Measurements from ENCODE around the gene CYBA.

CYBA gene

GRCh38 chr16:88602091-88602490 is 48.8 kb downstream of the CYBA start:
- DNase-seq (ENCODE audit: extremely low spot score) = no peak
- POLR2A ChIA-PET = no interaction called here
- CTCF ChIA-PET = no interaction called here
- TF ChIP-seq BHLHE40 (IDR thresholded peaks at IDR 0.05; ENCODE audit: borderline replicate concordance) (no peak), L3MBTL2 (conservative IDR thresholded peaks at IDR 0.05) (no peak), CTBP1 (IDR thresholded peaks at IDR 0.05; ENCODE audit: borderline replicate concordance) (no peak), PKNOX1 (IDR thresholded peaks at IDR 0.05) (no peak), SUZ12 (IDR thresholded peaks at IDR 0.05) (no peak)

DNA sequence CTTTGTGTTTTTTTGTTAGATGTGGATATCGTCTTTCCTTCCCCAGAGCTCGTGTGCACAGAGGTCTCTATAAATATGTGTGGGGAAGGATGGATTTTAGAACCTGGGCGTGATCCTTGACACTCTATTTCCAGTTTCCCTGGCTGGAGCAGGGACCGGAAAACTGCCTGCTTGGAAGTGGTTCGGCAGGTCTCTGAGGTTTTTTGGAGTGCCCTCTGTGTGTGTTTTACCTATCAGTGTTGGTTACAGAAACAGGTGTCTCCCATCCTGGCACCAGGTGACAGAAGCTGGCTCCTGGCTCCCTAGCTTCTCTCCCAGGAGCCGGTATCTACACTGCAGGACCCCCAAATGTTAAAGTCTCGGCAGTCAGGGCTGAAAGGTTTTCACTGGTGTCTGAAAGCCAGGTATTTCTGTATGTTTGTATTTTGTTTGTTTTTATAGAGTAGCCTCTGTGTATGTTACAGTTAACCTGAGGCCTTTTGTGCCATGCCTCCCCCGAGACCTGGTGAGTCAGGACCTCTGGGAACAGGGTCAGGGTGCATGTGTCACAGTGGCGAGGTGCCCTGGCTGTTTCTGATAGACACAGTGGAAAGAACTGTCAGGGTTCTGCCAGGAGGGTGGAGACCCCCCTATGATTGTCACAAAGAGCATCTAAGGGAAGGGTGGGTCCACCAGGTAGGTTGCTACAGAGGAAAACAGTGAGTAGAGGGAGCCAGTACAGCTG is 49.4 kb downstream of the CYBA start:
- POLR2A ChIA-PET = no interaction called here
- CTCF ChIA-PET = no interaction called here

DNA sequence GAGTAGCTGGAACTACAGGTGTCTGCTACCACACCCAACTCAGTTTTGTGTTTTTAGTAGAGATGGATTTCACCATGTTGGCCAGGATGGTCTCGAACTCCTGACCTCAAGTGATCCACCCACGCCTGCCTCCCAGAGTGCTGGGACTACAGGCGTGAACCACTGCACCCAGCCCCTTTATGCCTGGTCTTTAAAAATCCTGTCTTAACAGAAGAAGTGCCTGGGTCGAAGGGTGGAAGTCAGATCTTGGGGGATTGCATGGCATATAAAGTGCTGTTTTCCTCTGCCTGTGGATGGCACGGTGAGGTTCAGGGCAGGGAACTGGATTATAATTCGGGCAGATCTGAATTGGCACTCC is 50.3 kb downstream of the CYBA start:
- CTCF ChIA-PET = no interaction called here
- no peak for DNase-seq (ENCODE audit: extremely low spot score)
- TF ChIP-seq LEF1 (IDR thresholded peaks at IDR 0.05; ENCODE audit: borderline replicate concordance) (no peak), SP1 (IDR thresholded peaks at IDR 0.05) (no peak), TARDBP (IDR thresholded peaks at IDR 0.05) (no peak), FOXK2 (IDR thresholded peaks at IDR 0.05) (no peak), BHLHE40 (IDR thresholded peaks at IDR 0.05; ENCODE audit: borderline replicate concordance) (no peak), L3MBTL2 (conservative IDR thresholded peaks at IDR 0.05) (no peak), FOXA1 (IDR thresholded peaks at IDR 0.05) (no peak)
- POLR2A ChIA-PET = no interaction called here

More for the DNA sequence above, 49.4 kb downstream of the CYBA start:
- TF ChIP-seq NFRKB (IDR thresholded peaks at IDR 0.05) (no peak), LEF1 (IDR thresholded peaks at IDR 0.05; ENCODE audit: borderline replicate concordance) (no peak), SUZ12 (IDR thresholded peaks at IDR 0.05) (no peak), FOXM1 (IDR thresholded peaks at IDR 0.05; ENCODE audit: borderline replicate concordance) (no peak), HDGF (IDR thresholded peaks at IDR 0.05; ENCODE audit: borderline replicate concordance) (no peak), ELF4 (IDR thresholded peaks at IDR 0.05) (no peak), CTBP1 (IDR thresholded peaks at IDR 0.05; ENCODE audit: borderline replicate concordance) (no peak), L3MBTL2 (conservative IDR thresholded peaks at IDR 0.05) (no peak), TARDBP (IDR thresholded peaks at IDR 0.05) (no peak)
- no peak for DNase-seq (ENCODE audit: extremely low spot score)

GRCh38 chr16:88599825-88600538 is 50.9 kb downstream of the CYBA start:
- CTCF ChIA-PET = no interaction called here
- POLR2A ChIA-PET = no interaction called here
- no peak for DNase-seq (ENCODE audit: extremely low spot score)
- TF ChIP-seq FOXM1 (IDR thresholded peaks at IDR 0.05; ENCODE audit: borderline replicate concordance) (no peak), BHLHE40 (IDR thresholded peaks at IDR 0.05; ENCODE audit: borderline replicate concordance) (no peak), TARDBP (IDR thresholded peaks at IDR 0.05) (no peak), FOXA1 (IDR thresholded peaks at IDR 0.05) (no peak), HDGF (IDR thresholded peaks at IDR 0.05; ENCODE audit: borderline replicate concordance) (no peak), PKNOX1 (IDR thresholded peaks at IDR 0.05) (no peak), SP1 (IDR thresholded peaks at IDR 0.05) (no peak), L3MBTL2 (conservative IDR thresholded peaks at IDR 0.05) (no peak), SUZ12 (IDR thresholded peaks at IDR 0.05) (no peak), ARNT (IDR thresholded peaks at IDR 0.05) (no peak), FOXK2 (IDR thresholded peaks at IDR 0.05) (no peak), NFRKB (IDR thresholded peaks at IDR 0.05) (no peak), ELF4 (IDR thresholded peaks at IDR 0.05) (no peak), LEF1 (IDR thresholded peaks at IDR 0.05; ENCODE audit: borderline replicate concordance) (no peak), CTBP1 (IDR thresholded peaks at IDR 0.05; ENCODE audit: borderline replicate concordance) (no peak), ZNF384 (IDR thresholded peaks at IDR 0.05) (no peak)

- POLR2A ChIA-PET = no interaction called here
- DNase-seq (ENCODE audit: extremely low spot score) = no peak
- CTCF ChIA-PET = no interaction called here
- TF ChIP-seq FOXA1 (IDR thresholded peaks at IDR 0.05) (no peak), PKNOX1 (IDR thresholded peaks at IDR 0.05) (no peak), SP1 (IDR thresholded peaks at IDR 0.05) (no peak)
Measured at GRCh38 chr16:88599092-88599733, 51.6 kb downstream of the CYBA start.

DNA sequence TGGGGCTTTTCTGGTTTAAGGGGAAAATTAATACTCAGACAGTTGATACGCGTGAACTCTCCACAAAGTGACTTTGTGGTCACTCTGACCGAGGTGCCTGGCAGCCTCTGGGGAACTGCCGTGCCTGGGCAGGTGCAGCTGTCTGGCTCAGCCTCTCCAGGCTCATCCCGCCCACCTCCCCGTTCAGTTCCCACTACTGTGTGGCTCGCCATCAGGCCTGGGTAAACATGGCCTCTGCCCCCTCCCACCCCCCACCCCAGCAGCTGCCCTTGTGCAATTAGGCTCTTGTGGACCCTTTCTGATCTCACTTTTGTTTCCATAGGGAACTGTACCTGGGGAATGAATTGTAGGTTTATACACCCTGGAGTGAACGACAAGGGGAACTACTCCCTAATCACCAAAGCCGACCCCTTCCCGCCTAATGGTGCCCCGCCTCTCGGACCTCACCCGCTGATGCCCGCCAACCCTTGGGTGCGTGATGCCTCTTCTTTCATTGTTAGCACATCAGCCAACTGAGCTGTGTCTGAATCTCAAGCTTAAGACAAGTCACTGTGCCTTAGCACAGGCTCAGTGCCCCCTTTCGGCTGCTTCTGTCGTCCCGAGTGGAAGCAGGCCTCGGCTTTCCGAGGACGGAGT is 52.9 kb downstream of the CYBA start:
- ChIA-PET CTCF (no interaction called here), POLR2A (no interaction called here)
- DNase-seq (ENCODE audit: extremely low spot score) = no peak
- no peak for TF ChIP-seq HDGF (IDR thresholded peaks at IDR 0.05; ENCODE audit: borderline replicate concordance)
- TF ChIP-seq TARDBP (IDR thresholded peaks at IDR 0.05) = no peak
- no peak for TF ChIP-seq FOXM1 (IDR thresholded peaks at IDR 0.05; ENCODE audit: borderline replicate concordance)
- no peak for TF ChIP-seq SUZ12 (IDR thresholded peaks at IDR 0.05)
- TF ChIP-seq ZNF384 (IDR thresholded peaks at IDR 0.05) = no peak
- no peak for TF ChIP-seq LEF1 (IDR thresholded peaks at IDR 0.05; ENCODE audit: borderline replicate concordance)
- TF ChIP-seq L3MBTL2 (conservative IDR thresholded peaks at IDR 0.05) = no peak
- no peak for TF ChIP-seq SP1 (IDR thresholded peaks at IDR 0.05)
- TF ChIP-seq FOXA1 (IDR thresholded peaks at IDR 0.05) = no peak

Measured in HEK293T (cell line).